Heart right ventricle (tissue), 16 donors: ENCODE measurements around the gene EFCAB14. TPM values are rescaled to one million over a fixed set of nuclear protein-coding genes. Genes with fewer than 3 reads are reported as not detected.
"Not testable (repeated sequence)": the region's sequence is repeated elsewhere in the genome, so short reads cannot be mapped to it uniquely, and the experiment has no call there.

Experiments used
- ATAC-seq, 8 donors: fragments of 200-7000 bp; cut with Tn5 transposase; one replicate each; pipeline ENCODE4 v1.9.1; 2020; ENCODE audit warnings: mild to moderate bottlenecking in 8 of 8, moderate library complexity in 8 of 8, moderate number of reproducible peaks in 1 of 8
- DNase-seq, 2 donors: peaks; one replicate each; pipeline ENCODE4 v3.0.0-alpha.2; 2020
- H3K27ac ChIP-seq, 10 donors: fragments of 200-600 bp; sonication (generic) in 2 of 10; one replicate each; pipeline versions ENCODE4 v1.5.0 to v1.8.0; 2020 to 2022; ENCODE audit warnings: mild to moderate bottlenecking in 3 of 10
- H3K27me3 ChIP-seq, 7 donors: fragments of 200-600 bp; one replicate each; pipeline ENCODE4 v1.8.0; 2021 to 2022; ENCODE audit warnings: mild to moderate bottlenecking in 2 of 7
- H3K36me3 ChIP-seq, 9 donors: fragments of 200-600 bp; sonication (generic) in 1 of 9; one replicate each; pipeline versions ENCODE4 v1.5.0 to v1.8.0; 2020 to 2022; ENCODE audit warnings: mild to moderate bottlenecking in 2 of 9
- H3K4me1 ChIP-seq, 9 donors: fragments of 200-600 bp; sonication (generic) in 1 of 9; one replicate each; pipeline versions ENCODE4 v1.5.0 to v1.8.0; 2020 to 2022; ENCODE audit warnings: mild to moderate bottlenecking in 4 of 9
- H3K4me3 ChIP-seq, 10 donors: fragments of 200-600 bp; sonication (generic) in 2 of 10; one replicate each; pipeline versions ENCODE4 v1.5.0 to v1.8.0; 2020 to 2022; ENCODE audit warnings: mild to moderate bottlenecking in 7 of 10, moderate library complexity in 2 of 10
- H3K9me3 ChIP-seq, 11 donors: fragments of 200-600 bp in 10 of 11; sonication (generic) in 2 of 11; one replicate each; pipeline versions ENCODE4 v1.5.0 to v1.8.0; 2013 to 2022; ENCODE audit warnings: mild to moderate bottlenecking in 2 of 11, control low read depth in 1 of 11, moderate library complexity in 1 of 11
- CTCF ChIP-seq, 9 donors: fragments of 200-600 bp; sonication (generic) in 2 of 9; IDR thresholded peaks; one replicate each; pipeline versions ENCODE4 v1.5.0 to v1.8.0; 2021 to 2022; ENCODE audit warnings: antibody characterized with exemption in 9 of 9, mild to moderate bottlenecking in 5 of 9, moderate library complexity in 1 of 9
- WGBS, 2 donors: extraction: QIAGEN DNeasy Blood & Tissue Kit; methylation state at CpG; one replicate each; pipeline ENCODE4 v1.1.7; 2013; ENCODE audit warnings: inconsistent platforms in 1 of 2; 5-methylcytosine and 5-hydroxymethylcytosine counted together
- intact Hi-C, 10 donors: fragments of 100-400 bp; cut with DNase I; formaldehyde crosslinking; loops; one replicate each; pipeline versions ENCODE4 v1.11.1 to v1.14.2; 2022
- polyA plus RNA-seq, 2 donors: library from polyadenylated mRNA; stranded (reverse); fragments of 200-250 nt; gene quantifications; one replicate each; pipeline ENCODE4 v1.2.3, GENCODE V29; 2013
- total RNA-seq, 10 donors: library from RNA; stranded (reverse); fragmentation: NEBNext Ultra II Directional in 3 of 10; extraction: Animal tissue kit (Norgen Biotek cat#: 25700) in 3 of 10; gene quantifications; one replicate each; pipeline versions ENCODE4 v1.2.1 to v1.2.4, GENCODE V29; 2021 to 2023
- donor health status: Arrhythmogenic right ventricular cardiomyopathy.
- donor health status: ischemic (EF 13 %, LVEDD 7.1; RV severe dilation, severe dysfunction).
- donor health status: healthy with polysubstance abuse.
- donor health status: DM: no; HTN: yes; CAD: no.
- donor health status: DM: no; HTN: no; CAD: no.
- donor health status: ischemic (EF 25% LVEDD 6.9; RV normal size, moderate dysfunction).
- donor health status: ischemic (EF 25% LVEDD 5.7; RV mildly dilated, moderate dysfunction).
- donor health status: healthy.
- donor health status: DM: yes; HTN: yes; CAD: no.
- donor health status: Ischemic cardiomyopathy.
- donor health status: ischemic (EF 35%, LVEDD 5.7; RV mildly dilated, moderate dysfunction).
- donor health status: nonischemic (EF 11% LVEDD 7.7; RV severe dilation, severe dysfunction).
- donor health status: DM: yes; HTN: yes; CAD: no.
- donor health status: PGD.
- donor health status: ischemic (EF 29% LVEDD 5.4; RV normal size, mild dysfunction).
- donor health status: nonischemic (EF 23%, LVEDD 6.1; RV moderate dilation, normal function).

The EFCAB14 gene
- total and polyA plus RNA-seq, 12 donors: 11.0 to 74.5 (median 59.9) TPM

GRCh38 chr1:46654012-46654411 is 64.9 kb downstream of the EFCAB14 start:
- Histone ChIP-seq H3K9me3 (peaks cover 0 to 19% (median 8%) of the 10 kb centered on the region in 11 donors), H3K27me3 (no peaks in the 10 kb centered on the region), H3K36me3 (peaks cover 0 to 94% (median 45%) of the 10 kb centered on the region in 9 donors), H3K27ac (peak overlapping the region in 5 of 10 donors; percentile 28 to 55 (median 35)), H3K4me3 (no peak overlapping the region), H3K4me1 (peaks cover 0 to 28% (median 3%) of the 10 kb centered on the region in 9 donors)
- TF ChIP-seq CTCF (IDR thresholded peaks at IDR 0.05): no peak
- ATAC-seq (no peak), DNase-seq (no peak)
- intact Hi-C loops: no loop called here
- WGBS, 2 donors: 92 to 96% methylated on average over 1 of the region's 1 CpG

DNA sequence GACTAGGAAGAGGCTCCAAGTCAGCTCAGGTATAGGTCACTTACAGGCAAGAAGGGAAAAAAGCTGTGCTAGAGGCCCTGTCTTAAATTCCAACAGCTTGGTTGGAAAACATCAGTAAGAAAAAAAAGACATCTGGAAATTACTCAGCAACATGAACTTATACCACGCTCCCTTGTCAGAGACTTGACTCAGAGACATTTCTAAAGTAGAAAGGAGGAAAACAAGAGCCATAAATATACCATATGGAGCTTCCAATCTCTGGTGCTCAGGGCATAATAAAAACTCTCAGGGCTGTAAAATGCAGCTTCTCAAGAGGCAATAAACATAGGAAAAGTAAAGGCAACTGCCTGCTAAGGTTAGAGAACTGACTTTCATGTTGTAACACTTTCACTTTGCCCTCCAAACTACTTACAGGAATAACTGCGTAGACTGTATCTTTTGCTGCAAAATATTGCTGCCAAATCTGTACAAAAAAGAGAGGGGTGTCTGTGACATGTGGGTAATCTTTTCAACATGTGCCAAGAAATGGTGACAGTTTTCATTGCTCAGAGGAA is 65.4 kb downstream of the EFCAB14 start:
- H3K27ac ChIP-seq: peak overlapping the region in 6 of 10 donors; percentile 28 to 55 (median 42)
- no peak for TF ChIP-seq CTCF (IDR thresholded peaks at IDR 0.05)
- H3K27me3 ChIP-seq: no peaks in the 10 kb centered on the region
- DNase-seq (no peak), ATAC-seq (no peak)
- peaks cover 0 to 19% (median 8%) of the 10 kb centered on the region in 11 donors for H3K9me3 ChIP-seq
- WGBS, 2 donors: 72 to 77% methylated on average over 2 of the region's 2 CpGs
- no peak overlapping the region for H3K4me3 ChIP-seq
- intact Hi-C loops: no loop called here
- peaks cover 0 to 94% (median 45%) of the 10 kb centered on the region in 9 donors for H3K36me3 ChIP-seq
- H3K4me1 ChIP-seq: peaks cover 0 to 28% (median 3%) of the 10 kb centered on the region in 9 donors

GRCh38 chr1:46652321-46653100 is 66.4 kb downstream of the EFCAB14 start:
- no peak overlapping the region for H3K4me3 ChIP-seq
- H3K27me3 ChIP-seq: no peaks in the 10 kb centered on the region
- peak overlapping the region in 1 of 10 donors; percentile 55 for H3K27ac ChIP-seq
- WGBS, 2 donors: 72 to 77% methylated on average over 6 of the region's 6 CpGs
- ATAC-seq (no peak), DNase-seq (no peak)
- TF ChIP-seq CTCF (IDR thresholded peaks at IDR 0.05): no peak
- intact Hi-C loops: no loop called here
- H3K9me3 ChIP-seq: peaks cover 0 to 22% (median 8%) of the 10 kb centered on the region in 11 donors
- H3K4me1 ChIP-seq: peaks cover 0 to 26% (median 0%) of the 10 kb centered on the region in 9 donors
- peaks cover 0 to 94% (median 46%) of the 10 kb centered on the region in 9 donors for H3K36me3 ChIP-seq

- H3K27me3 ChIP-seq, intact Hi-C loops, DNase-seq, ATAC-seq, H3K27ac ChIP-seq, H3K4me3 ChIP-seq: not testable (repeated sequence)
- peaks cover 0 to 23% (median 8%) of the 10 kb centered on the region in 11 donors for H3K9me3 ChIP-seq
- H3K36me3 ChIP-seq: peaks cover 0 to 94% (median 57%) of the 10 kb centered on the region in 9 donors
- H3K4me1 ChIP-seq: peaks cover 0 to 12% (median 0%) of the 10 kb centered on the region in 9 donors
- WGBS, 2 donors: 85 to 94% methylated on average over 3 of the region's 3 CpGs
Measured at GRCh38 chr1:46651152-46651551, 67.8 kb downstream of the EFCAB14 start.
